ENCODE data around the gene MUC6.
"Not testable (repeated sequence)": the region's sequence is repeated elsewhere in the genome, so short reads cannot be mapped to it uniquely, and the experiment has no call there.

Gene MUC6

GRCh38 chr11:1023811-1024596 is 12.5 kb downstream of the MUC6 start:
- DNase-seq (ENCODE audit: low read depth in 2 of 2) = no peak

- no peak for DNase-seq (ENCODE audit: low read depth in 2 of 2)
Measured at GRCh38 chr11:1022908-1023810, 13.4 kb downstream of the MUC6 start.

- DNase-seq (ENCODE audit: low read depth in 2 of 2) = no peak
Measured at GRCh38 chr11:1022411-1022810, 14.1 kb downstream of the MUC6 start.

GRCh38 chr11:1020211-1020905 is 16.2 kb downstream of the MUC6 start:
- DNase-seq (ENCODE audit: low read depth in 2 of 2) = no peak

DNA sequence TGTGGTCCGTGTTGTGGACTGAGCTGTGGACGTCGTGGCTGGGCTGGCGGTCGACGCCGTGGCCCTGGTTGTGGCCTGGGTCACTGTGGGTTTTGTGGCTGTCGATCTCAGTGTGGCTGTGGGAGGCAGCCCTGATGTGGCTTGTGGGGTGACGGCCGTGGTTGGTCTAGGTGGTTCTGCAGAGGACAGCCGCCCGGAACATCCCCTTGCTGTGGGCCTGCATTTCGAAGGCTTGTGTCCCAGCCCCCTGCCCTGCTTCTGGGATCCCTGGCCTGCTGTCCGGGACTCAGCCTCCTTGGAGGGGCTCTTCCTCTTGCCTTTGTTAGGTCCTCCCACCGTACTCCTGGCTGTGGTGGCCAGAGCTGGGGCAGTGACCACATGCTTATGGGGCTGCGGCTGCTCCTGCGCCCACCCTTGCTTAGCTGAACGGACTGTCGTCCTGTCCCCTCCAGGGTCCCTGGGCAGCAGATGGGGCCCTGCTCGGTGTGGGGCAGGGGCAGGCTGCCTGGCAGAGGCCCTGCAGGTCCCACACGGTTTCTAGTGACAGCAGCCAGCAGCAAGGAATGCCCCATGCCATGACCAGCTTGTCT is 17.1 kb downstream of the MUC6 start:
- no peak for DNase-seq (ENCODE audit: low read depth in 2 of 2)

GRCh38 chr11:1018091-1018490 is 18.4 kb downstream of the MUC6 start:
- no peak for DNase-seq (ENCODE audit: low read depth in 2 of 2)

- DNase-seq (ENCODE audit: low read depth in 2 of 2) = no peak
Measured at GRCh38 chr11:1017269-1018005, 19.1 kb downstream of the MUC6 start.

GRCh38 chr11:1016610-1017126 is 19.9 kb downstream of the MUC6 start:
- DNase-seq (ENCODE audit: low read depth in 2 of 2) = not testable (repeated sequence)

- DNase-seq (ENCODE audit: low read depth in 2 of 2) = no peak
Measured at GRCh38 chr11:1015826-1016545, 20.5 kb downstream of the MUC6 start.

GRCh38 chr11:1015064-1015463 is 21.5 kb downstream of the MUC6 start:
- DNase-seq (ENCODE audit: low read depth in 2 of 2) = no peak

GRCh38 chr11:1014276-1014675 is 22.2 kb downstream of the MUC6 start:
- no peak for DNase-seq (ENCODE audit: low read depth in 2 of 2)

GRCh38 chr11:1013631-1013935 is 22.9 kb downstream of the MUC6 start:
- DNase-seq (ENCODE audit: low read depth in 2 of 2) = no peak

- DNase-seq (ENCODE audit: low read depth in 2 of 2) = no peak
Measured at GRCh38 chr11:1012740-1013630, 23.5 kb downstream of the MUC6 start.

GRCh38 chr11:1012291-1012690 is 24.2 kb downstream of the MUC6 start:
- DNase-seq (ENCODE audit: low read depth in 2 of 2) = no peak

DNA sequence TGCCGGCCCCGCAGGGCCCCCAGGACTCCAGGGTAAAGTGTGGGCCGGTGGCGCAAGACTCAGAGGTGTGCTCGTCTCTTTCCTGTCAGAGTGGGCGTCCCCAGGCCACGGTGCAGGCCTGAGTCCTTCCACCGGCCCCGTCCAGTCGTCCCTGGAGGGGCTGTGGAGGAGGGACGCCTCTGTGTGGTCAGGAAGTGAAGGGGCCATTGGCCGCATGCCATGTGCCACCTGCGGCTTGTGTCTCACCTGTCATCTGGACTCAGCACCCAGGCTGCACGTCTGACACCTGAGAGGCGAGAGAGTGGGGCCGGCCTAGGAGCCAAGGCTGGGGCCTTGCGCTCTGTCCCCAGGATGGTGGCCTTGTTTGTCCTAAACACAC is 25.2 kb downstream of the MUC6 start:
- DNase-seq (ENCODE audit: low read depth in 2 of 2) = no peak

GRCh38 chr11:1010551-1011319 is 25.8 kb downstream of the MUC6 start:
- no peak for DNase-seq (ENCODE audit: low read depth in 2 of 2)

- DNase-seq (ENCODE audit: low read depth in 2 of 2) = no peak
Measured at GRCh38 chr11:1009991-1010390, 26.5 kb downstream of the MUC6 start.

DNA sequence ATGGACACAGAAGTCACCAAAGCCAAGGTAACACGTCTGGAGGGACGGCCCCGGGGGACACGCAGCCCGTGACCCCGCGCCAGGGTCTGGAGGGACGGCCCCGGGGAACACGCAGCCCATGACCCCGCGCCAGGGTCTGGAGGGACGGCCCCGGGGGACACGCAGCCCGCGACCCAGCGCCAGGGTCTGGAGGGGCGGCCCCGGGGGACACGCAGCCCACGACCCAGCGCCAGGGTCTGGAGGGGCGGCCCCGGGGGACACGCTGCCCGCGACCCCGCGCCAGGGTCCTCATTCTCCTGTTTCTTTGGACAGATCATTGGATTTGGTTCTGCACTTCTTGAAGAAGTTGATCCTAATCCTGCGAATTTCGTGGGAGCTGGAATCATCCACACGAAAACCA is 27.1 kb downstream of the MUC6 start:
- DNase-seq (ENCODE audit: low read depth in 2 of 2) = no peak

GRCh38 chr11:1008803-1009145 is 27.7 kb downstream of the MUC6 start:
- no peak for DNase-seq (ENCODE audit: low read depth in 2 of 2)

All from stimulated activated CD8-positive, alpha-beta memory T cell treated with anti-CD3 and anti-CD28 coated beads, Interleukin-15, amount 100 ng/mL, for 4 hours (primary cell).